ENCODE data around the gene EDC4.

The EDC4 gene

GRCh38 chr16:67892899-67893742 lies 20.3 kb downstream of the EDC4 start, which contains the start of gene PSKH1 (continued):
- TF ChIP-seq CTCF (tag by site-specific recombination; IDR thresholded peaks at IDR 0.05) = peak; percentile 27; the same call in 1 of the 2 replicates
- TF ChIP-seq OSR2 (tag by site-specific recombination; IDR thresholded peaks at IDR 0.05) = no peak
- TF ChIP-seq, protein P1, sequence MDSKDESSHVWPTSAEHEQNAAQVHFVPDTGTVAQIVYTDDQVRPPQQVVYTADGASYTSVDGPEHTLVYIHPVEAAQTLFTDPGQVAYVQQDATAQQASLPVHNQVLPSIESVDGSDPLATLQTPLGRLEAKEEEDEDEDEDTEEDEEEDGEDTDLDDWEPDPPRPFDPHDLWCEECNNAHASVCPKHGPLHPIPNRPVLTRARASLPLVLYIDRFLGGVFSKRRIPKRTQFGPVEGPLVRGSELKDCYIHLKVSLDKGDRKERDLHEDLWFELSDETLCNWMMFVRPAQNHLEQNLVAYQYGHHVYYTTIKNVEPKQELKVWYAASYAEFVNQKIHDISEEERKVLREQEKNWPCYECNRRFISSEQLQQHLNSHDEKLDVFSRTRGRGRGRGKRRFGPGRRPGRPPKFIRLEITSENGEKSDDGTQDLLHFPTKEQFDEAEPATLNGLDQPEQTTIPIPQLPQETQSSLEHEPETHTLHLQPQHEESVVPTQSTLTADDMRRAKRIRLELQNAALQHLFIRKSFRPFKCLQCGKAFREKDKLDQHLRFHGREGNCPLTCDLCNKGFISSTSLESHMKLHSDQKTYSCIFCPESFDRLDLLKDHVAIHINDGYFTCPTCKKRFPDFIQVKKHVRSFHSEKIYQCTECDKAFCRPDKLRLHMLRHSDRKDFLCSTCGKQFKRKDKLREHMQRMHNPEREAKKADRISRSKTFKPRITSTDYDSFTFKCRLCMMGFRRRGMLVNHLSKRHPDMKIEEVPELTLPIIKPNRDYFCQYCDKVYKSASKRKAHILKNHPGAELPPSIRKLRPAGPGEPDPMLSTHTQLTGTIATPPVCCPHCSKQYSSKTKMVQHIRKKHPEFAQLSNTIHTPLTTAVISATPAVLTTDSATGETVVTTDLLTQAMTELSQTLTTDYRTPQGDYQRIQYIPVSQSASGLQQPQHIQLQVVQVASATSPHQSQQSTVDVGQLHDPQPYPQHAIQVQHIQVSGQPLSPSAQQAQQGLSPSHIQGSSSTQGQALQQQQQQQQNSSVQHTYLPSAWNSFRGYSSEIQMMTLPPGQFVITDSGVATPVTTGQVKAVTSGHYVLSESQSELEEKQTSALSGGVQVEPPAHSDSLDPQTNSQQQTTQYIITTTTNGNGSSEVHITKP (tag by site-specific recombination; IDR thresholded peaks at IDR 0.05) = peak; percentile 70

- H3K36me3 ChIP-seq (ENCODE audit: control insufficient read depth in 2 of 2, insufficient read depth in 1 of 2, low read length in 2 of 2) = peaks cover 0 to 3% of the 10 kb centered on the region in 2 experiments; a peak in 2 of 3 replicates
- peak overlapping the region; percentile 82 for H3K4me3 ChIP-seq (ENCODE audit: low read depth, low read length)
- no peak for TF ChIP-seq ZNF354C (tag by site-specific recombination; IDR thresholded peaks at IDR 0.05; ENCODE audit: borderline replicate concordance, low read depth)
- TF ChIP-seq, protein P2, sequence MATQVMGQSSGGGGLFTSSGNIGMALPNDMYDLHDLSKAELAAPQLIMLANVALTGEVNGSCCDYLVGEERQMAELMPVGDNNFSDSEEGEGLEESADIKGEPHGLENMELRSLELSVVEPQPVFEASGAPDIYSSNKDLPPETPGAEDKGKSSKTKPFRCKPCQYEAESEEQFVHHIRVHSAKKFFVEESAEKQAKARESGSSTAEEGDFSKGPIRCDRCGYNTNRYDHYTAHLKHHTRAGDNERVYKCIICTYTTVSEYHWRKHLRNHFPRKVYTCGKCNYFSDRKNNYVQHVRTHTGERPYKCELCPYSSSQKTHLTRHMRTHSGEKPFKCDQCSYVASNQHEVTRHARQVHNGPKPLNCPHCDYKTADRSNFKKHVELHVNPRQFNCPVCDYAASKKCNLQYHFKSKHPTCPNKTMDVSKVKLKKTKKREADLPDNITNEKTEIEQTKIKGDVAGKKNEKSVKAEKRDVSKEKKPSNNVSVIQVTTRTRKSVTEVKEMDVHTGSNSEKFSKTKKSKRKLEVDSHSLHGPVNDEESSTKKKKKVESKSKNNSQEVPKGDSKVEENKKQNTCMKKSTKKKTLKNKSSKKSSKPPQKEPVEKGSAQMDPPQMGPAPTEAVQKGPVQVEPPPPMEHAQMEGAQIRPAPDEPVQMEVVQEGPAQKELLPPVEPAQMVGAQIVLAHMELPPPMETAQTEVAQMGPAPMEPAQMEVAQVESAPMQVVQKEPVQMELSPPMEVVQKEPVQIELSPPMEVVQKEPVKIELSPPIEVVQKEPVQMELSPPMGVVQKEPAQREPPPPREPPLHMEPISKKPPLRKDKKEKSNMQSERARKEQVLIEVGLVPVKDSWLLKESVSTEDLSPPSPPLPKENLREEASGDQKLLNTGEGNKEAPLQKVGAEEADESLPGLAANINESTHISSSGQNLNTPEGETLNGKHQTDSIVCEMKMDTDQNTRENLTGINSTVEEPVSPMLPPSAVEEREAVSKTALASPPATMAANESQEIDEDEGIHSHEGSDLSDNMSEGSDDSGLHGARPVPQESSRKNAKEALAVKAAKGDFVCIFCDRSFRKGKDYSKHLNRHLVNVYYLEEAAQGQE (tag by site-specific recombination; IDR thresholded peaks at IDR 0.05) = 0 out of 2 replicates have a peak, but pooled peaks have one; percentile 6
- H3K27ac ChIP-seq (ENCODE audit: extremely low read depth, low read depth, low read length) = peak overlapping the region; percentile 85
- H3K9me3 ChIP-seq (ENCODE audit: control insufficient read depth, insufficient read depth, low read depth, low read length) = no peaks in the 10 kb centered on the region
- ChIA-PET POLR2A (interaction anchor here (1.1 to 1.4 kb wide), 2 partner anchors 24 to 87 kb away, joined by 4 read pairs; partner anchors contain the start of genes RANBP10 and TSNAXIP1), CTCF (interaction anchor here (0.6 to 3.2 kb wide), 3 partner anchors 34 to 376 kb away, joined by 3 to 10 read pairs (median 4); no protein-coding TSS in a partner anchor)
- peaks cover 4% of the 10 kb centered on the region for H3K4me1 ChIP-seq (ENCODE audit: control insufficient read depth, insufficient read depth, low read length)
Observed at GRCh38 chr16:67893743-67894399, 21.0 kb downstream of the EDC4 start.

DNA sequence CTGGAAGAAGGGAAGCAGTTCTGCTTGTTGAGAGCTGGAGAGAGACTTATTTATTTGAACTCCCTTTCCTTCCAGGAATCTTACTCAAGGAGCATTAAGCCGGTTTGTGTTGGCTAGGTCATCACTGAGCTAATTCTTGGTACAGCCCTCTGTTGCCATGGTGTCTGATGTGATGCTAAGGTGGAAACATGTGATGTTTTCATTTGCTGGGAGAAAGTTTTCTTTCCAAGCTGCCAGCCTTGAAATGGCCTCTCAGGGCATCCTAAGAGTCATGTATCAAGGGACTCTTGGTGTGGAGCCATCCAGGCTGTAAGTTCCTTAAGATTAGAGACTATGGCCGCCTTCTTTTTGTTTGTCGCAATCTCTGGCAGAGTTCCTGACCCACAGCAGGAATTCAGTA lies 24.4 kb downstream of the EDC4 start:
- H3K4me1 ChIP-seq (ENCODE audit: control insufficient read depth, insufficient read depth, low read length) = peaks cover 4% of the 10 kb centered on the region
- no peaks in the 10 kb centered on the region for H3K9me3 ChIP-seq (ENCODE audit: control insufficient read depth, insufficient read depth, low read depth, low read length)
- POLR2A ChIA-PET = no interaction called here
- H3K4me3 ChIP-seq (ENCODE audit: low read depth, low read length) = no peak overlapping the region
- peaks cover 0 to 8% of the 10 kb centered on the region in 2 experiments; a peak in 2 of 3 replicates for H3K36me3 ChIP-seq (ENCODE audit: control insufficient read depth in 2 of 2, insufficient read depth in 1 of 2, low read length in 2 of 2)
- no peak overlapping the region for H3K27ac ChIP-seq (ENCODE audit: extremely low read depth, low read depth, low read length)
- TF ChIP-seq, protein P1 (tag by site-specific recombination; IDR thresholded peaks at IDR 0.05) = peak; percentile 55; the same call in 1 of the 2 replicates
- TF ChIP-seq PRDM1 (tag by site-specific recombination; IDR thresholded peaks at IDR 0.05) (peak; percentile 66), ZBTB20 (tag by site-specific recombination; IDR thresholded peaks at IDR 0.05) (no peak)
- CTCF ChIA-PET = interaction anchor here (0.5 to 1.1 kb wide), 4 partner anchors 11 to 36 kb away, joined by 3 to 7 read pairs (median 3); partner anchors contain the start of gene NRN1L
